HepG2 (cell line): ENCODE data around the gene ZNF440. TPM values are rescaled to one million over a fixed set of nuclear protein-coding genes. Genes with fewer than 3 reads are reported as not detected.

Experiments used
- ATAC-seq: fragments of 200-7000 bp; cut with Tn5 transposase; 3 replicates; pipeline ENCODE4 v1.9.1; 2020; ENCODE audit warnings: mild to moderate bottlenecking, moderate library complexity
- BruUV-seq: library from RNA; stranded (reverse); fragments of 400-500 nt; replicated peaks from 2 replicates; lab custom pipeline; 2021; lab: Mats Ljungman, UMichigan
- CTCF ChIA-PET: fragments of 300-600 bp; formaldehyde crosslinking; extraction: SDS; loops from one replicate; lab custom pipeline; 2021; ENCODE audit warnings: low total read pairs, inconsistent platforms, low intra/inter-chr PET ratio; lab: Yijun Ruan, JAX
- POLR2A ChIA-PET: fragments of 350-600 bp; sonication (Branson Sonifier 250); formaldehyde crosslinking; loops from one replicate; lab custom pipeline; 2020; ENCODE audit warnings: antibody characterized with exemption, inconsistent platforms; lab: Yijun Ruan, JAX
- DNase-seq: peaks from one replicate; pipeline ENCODE4 v3.0.0-alpha.2; 2015; ENCODE audit warnings: low spot score
- FAIRE-seq: peaks from 3 replicates; lab custom pipeline; 2011; peaks lifted over from hg19 to GRCh38; lab: Jason Lieb, UNC
- H2AFZ ChIP-seq: one replicate; pipeline ENCODE4 v1.6.1; 2011; ENCODE audit warnings: low read length, inconsistent platforms
- H3K27ac ChIP-seq: fragments of 300-600 bp; 3 replicates; pipeline ENCODE4 v1.8.0; 2011; ENCODE audit warnings: mixed run types, mild to moderate bottlenecking, mixed read lengths, low read length, inconsistent platforms; ENCODE audit not compliant: insufficient read depth; ENCODE audit errors: extremely low read length
- H3K27me3 ChIP-seq, 2 experiments: fragments of 200-600 bp in 1 of 2; 2 replicates in 1 of 2; 3 replicates in 1 of 2; pipeline versions ENCODE4 v1.6.0 to v1.8.0; 2011; ENCODE audit warnings: low read length in 2 of 2, mild to moderate bottlenecking in 2 of 2, moderate library complexity in 2 of 2, inconsistent platforms in 1 of 2; ENCODE audit not compliant: insufficient read depth in 2 of 2, control insufficient read depth in 1 of 2
- H3K36me3 ChIP-seq, 2 experiments: fragments of 200-600 bp in 1 of 2; replicated peaks in 1 of 2; 2 replicates in 1 of 2; 3 replicates in 1 of 2; pipeline versions ENCODE4 v1.5.1 to v1.8.0; 2011; ENCODE audit warnings: low read length in 2 of 2, inconsistent platforms in 1 of 2; ENCODE audit not compliant: insufficient read depth in 2 of 2, control insufficient read depth in 1 of 2
- H3K4me1 ChIP-seq: 2 replicates; pipeline ENCODE4 v1.5.1; 2012; ENCODE audit warnings: low read length, inconsistent platforms; ENCODE audit not compliant: insufficient read depth
- H3K4me2 ChIP-seq: 2 replicates; pipeline ENCODE4 v1.6.0; 2011; ENCODE audit warnings: low read depth, low read length, inconsistent platforms
- H3K4me3 ChIP-seq, 3 experiments: fragments of 200-600 bp in 1 of 3; sonication (generic), shearing (Covaris generic) in 1 of 3; replicated peaks in 1 of 3; 2 replicates each; pipeline ENCODE4 v1.5.1; 2011 to 2016; ENCODE audit warnings: low read length in 3 of 3, inconsistent platforms in 2 of 3, low read depth in 2 of 3, mild to moderate bottlenecking in 2 of 3, control low read depth in 1 of 3, mixed read lengths in 1 of 3; ENCODE audit not compliant: insufficient read depth in 1 of 3
- H3K79me2 ChIP-seq: one replicate; pipeline ENCODE4 v1.6.1; 2011; ENCODE audit warnings: low read length, inconsistent platforms; ENCODE audit not compliant: insufficient read depth
- H3K9ac ChIP-seq: 2 replicates; pipeline ENCODE4 v1.6.0; 2011; ENCODE audit warnings: mild to moderate bottlenecking, low read depth, low read length, inconsistent platforms; ENCODE audit not compliant: insufficient read depth
- H3K9me3 ChIP-seq: 2 replicates; pipeline ENCODE4 v1.5.1; 2012; ENCODE audit warnings: mild to moderate bottlenecking, low read length
- H4K20me1 ChIP-seq: 2 replicates; pipeline ENCODE4 v1.6.0; 2011; ENCODE audit warnings: inconsistent platforms, mild to moderate bottlenecking, low read length, moderate library complexity; ENCODE audit not compliant: insufficient read depth
- NFE2L2 ChIP-seq: fragments of 150-350 bp; IDR thresholded peaks from 2 replicates; pipeline ENCODE4 v1.6.1; 2014; ENCODE audit warnings: low read length
- SIN3A ChIP-seq: IDR thresholded peaks from 2 replicates; pipeline ENCODE4 v1.6.1; 2011; ENCODE audit warnings: low read depth, mild to moderate bottlenecking, control low read depth, low read length, borderline replicate concordance
- SPEN ChIP-seq: sonication (generic); formaldehyde crosslinking; IDR thresholded peaks from 2 replicates; pipeline ENCODE4 v1.5.1; 2020; ENCODE audit warnings: low read depth, mild to moderate bottlenecking, missing genetic modification reagents
- TBX2 ChIP-seq: sonication (generic); formaldehyde crosslinking; IDR thresholded peaks from 2 replicates; pipeline ENCODE4 v1.5.0; 2020; ENCODE audit warnings: missing genetic modification reagents, mild to moderate bottlenecking, borderline replicate concordance
- WGBS: methylation state at CpG from one replicate; pipeline ENCODE4 v1.1.6; 2017; ENCODE audit warnings: low lambda C conversion rate; 5-methylcytosine and 5-hydroxymethylcytosine counted together
- in situ Hi-C: cut with HindIII; loops from 2 replicates; pipeline ENCODE4 v1.10.0; 2017; ENCODE audit warnings: low pct_unique_long_range_greater_than_20kb; ENCODE audit not compliant: extremely low pct_ligation_motif_present
- intact Hi-C: fragments of 100-400 bp; cut with micrococcal nuclease; formaldehyde crosslinking; loops from one replicate; pipeline ENCODE4 v1.10.0; 2022; ENCODE audit not compliant: unreplicated experiment
- polyA plus RNA-seq, 8 experiments: library from polyadenylated mRNA; depleted of rRNA in 3 of 8; stranded (reverse) in 7 of 8; unstranded in 1 of 8; fragments of >200 nt; fragmentation: Illumina TruSeq in 4 of 8; extraction: Trizol in 4 of 8; gene quantifications; 2 replicates each; pipeline versions ENCODE4 v1.2.1 to v1.2.3, GENCODE V29; 2011 to 2016; ENCODE audit warnings: low read depth in 4 of 8, missing spikeins in 1 of 8, mixed read lengths in 1 of 8; ENCODE audit not compliant: insufficient read depth in 1 of 8
- total RNA-seq, 5 experiments: library from RNA; depleted of rRNA; stranded (reverse); fragments of >200 nt; fragmentation: Illumina TruSeq; extraction: Trizol; gene quantifications; 2 replicates each; pipeline ENCODE4 v1.2.3, GENCODE V29; 2016; ENCODE audit warnings: low read depth in 1 of 5
- TF ChIP-seq, protein P1 (sequence below): sonication (generic); IDR thresholded peaks from 2 replicates; pipeline ENCODE4 v1.6.1; 2016; ENCODE audit warnings: low read depth, borderline replicate concordance
- TF ChIP-seq, protein P2 (sequence below), 2 experiments: fragments of 450-650 bp in 1 of 2; sonication (generic) in 1 of 2; formaldehyde crosslinking; IDR thresholded peaks; 2 replicates each; pipeline versions ENCODE4 v1.5.0 to v1.8.0; 2020 to 2022; ENCODE audit warnings: mild to moderate bottlenecking in 1 of 2, missing genetic modification reagents in 1 of 2

The ZNF440 gene
- total and polyA plus RNA-seq, 2 of the 13 experiments (the other 11 are each of a cell fraction or from before 2014, with no cell fraction given): 2.7 to 12.4 TPM

DNA sequence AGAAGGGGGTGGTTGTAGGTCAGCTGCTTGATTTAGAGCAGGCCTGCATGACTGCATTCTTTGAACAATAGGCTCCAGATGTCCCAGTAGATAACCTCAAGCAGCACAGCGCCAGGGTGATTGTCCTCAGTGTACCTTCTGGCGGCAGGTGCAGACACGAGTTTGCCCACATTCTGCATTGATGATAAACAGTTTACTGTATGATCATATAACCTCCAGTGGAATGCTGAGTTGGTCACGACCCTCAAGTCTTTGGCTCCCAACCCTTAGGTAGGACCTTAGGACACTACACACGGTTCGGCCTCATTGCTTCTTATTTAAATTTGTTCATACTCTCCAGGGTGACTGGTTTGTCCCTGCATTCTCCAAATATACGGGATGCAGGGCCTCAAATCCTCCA, 46.6 kb downstream of the ZNF440 start:
- BruUV-seq: no TSS peak
- FAIRE-seq: no peak
- no peaks in the 10 kb centered on the region for H3K27me3 ChIP-seq
- no peak overlapping the region for H3K4me2 ChIP-seq
- DNase-seq: no peak
- intact Hi-C loops (no loop called here), in situ Hi-C loops (no loop called here)
- ChIA-PET CTCF (no interaction called here), POLR2A (no interaction called here)
- H3K9me3 ChIP-seq: no peaks in the 10 kb centered on the region
- no peak overlapping the region for H2AFZ ChIP-seq
- no peaks in the 10 kb centered on the region for H3K36me3 ChIP-seq
- H3K4me3 ChIP-seq: no peak overlapping the region
- no peaks in the 10 kb centered on the region for H3K4me1 ChIP-seq
- H3K9ac ChIP-seq: no peak overlapping the region
- no peak for ATAC-seq
- H3K27ac ChIP-seq: no peak overlapping the region
- 84% methylated on average over 7 of the region's 7 CpGs for WGBS
- H3K79me2 ChIP-seq: no peaks in the 10 kb centered on the region
- TF ChIP-seq SPEN: no peak
- TF ChIP-seq NFE2L2: no peak
- TF ChIP-seq, protein P1, sequence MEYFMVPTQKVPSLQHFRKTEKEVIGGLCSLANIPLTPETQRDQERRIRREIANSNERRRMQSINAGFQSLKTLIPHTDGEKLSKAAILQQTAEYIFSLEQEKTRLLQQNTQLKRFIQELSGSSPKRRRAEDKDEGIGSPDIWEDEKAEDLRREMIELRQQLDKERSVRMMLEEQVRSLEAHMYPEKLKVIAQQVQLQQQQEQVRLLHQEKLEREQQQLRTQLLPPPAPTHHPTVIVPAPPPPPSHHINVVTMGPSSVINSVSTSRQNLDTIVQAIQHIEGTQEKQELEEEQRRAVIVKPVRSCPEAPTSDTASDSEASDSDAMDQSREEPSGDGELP: no peak
- no peak for TF ChIP-seq SIN3A
- TF ChIP-seq, all 625 proteins: peak for 0
- no peaks in the 10 kb centered on the region for H4K20me1 ChIP-seq

GRCh38 chr19:11861301-11861700, 47.2 kb downstream of the ZNF440 start:
- no peaks in the 10 kb centered on the region for H3K36me3 ChIP-seq
- no peak overlapping the region for H3K4me3 ChIP-seq
- CTCF ChIA-PET: no interaction called here
- FAIRE-seq (no peak), ATAC-seq (no peak), DNase-seq (no peak)
- intact Hi-C loops: no loop called here
- no peak overlapping the region for H2AFZ ChIP-seq
- in situ Hi-C loops: no loop called here
- 60% methylated on average over 2 of the region's 2 CpGs for WGBS
- no peaks in the 10 kb centered on the region for H3K9me3 ChIP-seq
- BruUV-seq: no TSS peak
- no peak overlapping the region for H3K4me2 ChIP-seq
- no peak for TF ChIP-seq TBX2 (CRISPR knock-in tag)
- TF ChIP-seq, protein P2, sequence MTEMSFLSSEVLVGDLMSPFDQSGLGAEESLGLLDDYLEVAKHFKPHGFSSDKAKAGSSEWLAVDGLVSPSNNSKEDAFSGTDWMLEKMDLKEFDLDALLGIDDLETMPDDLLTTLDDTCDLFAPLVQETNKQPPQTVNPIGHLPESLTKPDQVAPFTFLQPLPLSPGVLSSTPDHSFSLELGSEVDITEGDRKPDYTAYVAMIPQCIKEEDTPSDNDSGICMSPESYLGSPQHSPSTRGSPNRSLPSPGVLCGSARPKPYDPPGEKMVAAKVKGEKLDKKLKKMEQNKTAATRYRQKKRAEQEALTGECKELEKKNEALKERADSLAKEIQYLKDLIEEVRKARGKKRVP (CRISPR knock-in tag; IDR thresholded peaks at IDR 0.05): no peak
- no peaks in the 10 kb centered on the region for H3K79me2 ChIP-seq
- H3K4me1 ChIP-seq: no peaks in the 10 kb centered on the region
- H3K27ac ChIP-seq: no peak overlapping the region
- POLR2A ChIA-PET: no interaction called here
- no peak overlapping the region for H3K9ac ChIP-seq
- no peaks in the 10 kb centered on the region for H3K27me3 ChIP-seq
- no peaks in the 10 kb centered on the region for H4K20me1 ChIP-seq
